Esophagus muscularis mucosa (tissue), 3 donors: Measurements from ENCODE around the gene RXFP2.

Source experiments
- POLR2A ChIP-seq: fragments of 450-650 bp; IDR thresholded peaks from one replicate; pipeline ENCODE4 v1.6.1; 2017; ENCODE audit warnings: antibody characterized with exemption, moderate library complexity, mild to moderate bottlenecking, low read depth
- TF ChIP-seq, protein P1 (sequence below), 3 experiments: fragments of 200-600 bp in 2 of 3; fragments of 450-650 bp in 1 of 3; sonication (generic) in 2 of 3; IDR thresholded peaks; one replicate each; pipeline ENCODE4 v1.5.1; 2017 to 2019; ENCODE audit warnings: antibody characterized with exemption in 3 of 3, mild to moderate bottlenecking in 2 of 3, moderate library complexity in 1 of 3

GRCh38 chr13:31697290-31697689 is 42.0 kb upstream of the RXFP2 start:
- TF ChIP-seq, protein P1, sequence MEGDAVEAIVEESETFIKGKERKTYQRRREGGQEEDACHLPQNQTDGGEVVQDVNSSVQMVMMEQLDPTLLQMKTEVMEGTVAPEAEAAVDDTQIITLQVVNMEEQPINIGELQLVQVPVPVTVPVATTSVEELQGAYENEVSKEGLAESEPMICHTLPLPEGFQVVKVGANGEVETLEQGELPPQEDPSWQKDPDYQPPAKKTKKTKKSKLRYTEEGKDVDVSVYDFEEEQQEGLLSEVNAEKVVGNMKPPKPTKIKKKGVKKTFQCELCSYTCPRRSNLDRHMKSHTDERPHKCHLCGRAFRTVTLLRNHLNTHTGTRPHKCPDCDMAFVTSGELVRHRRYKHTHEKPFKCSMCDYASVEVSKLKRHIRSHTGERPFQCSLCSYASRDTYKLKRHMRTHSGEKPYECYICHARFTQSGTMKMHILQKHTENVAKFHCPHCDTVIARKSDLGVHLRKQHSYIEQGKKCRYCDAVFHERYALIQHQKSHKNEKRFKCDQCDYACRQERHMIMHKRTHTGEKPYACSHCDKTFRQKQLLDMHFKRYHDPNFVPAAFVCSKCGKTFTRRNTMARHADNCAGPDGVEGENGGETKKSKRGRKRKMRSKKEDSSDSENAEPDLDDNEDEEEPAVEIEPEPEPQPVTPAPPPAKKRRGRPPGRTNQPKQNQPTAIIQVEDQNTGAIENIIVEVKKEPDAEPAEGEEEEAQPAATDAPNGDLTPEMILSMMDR (IDR thresholded peaks at IDR 0.05): no peak
- no peak for TF ChIP-seq POLR2A
